K562 (cell line): ENCODE measurements around the gene NCDN. TPM values are rescaled to one million over a fixed set of nuclear protein-coding genes. Genes with fewer than 3 reads are reported as not detected.

ENCODE experiments used
- ATAC-seq: fragments of 200-7000 bp; cut with Tn5 transposase; 3 replicates; pipeline ENCODE4 v1.9.1; 2020; ENCODE audit warnings: moderate library complexity
- BruUV-seq: library from RNA; stranded (reverse); fragments of 400-500 nt; replicated peaks from 2 replicates; lab custom pipeline; 2021; lab: Mats Ljungman, UMichigan
- CTCF ChIA-PET: fragments of 300-600 bp; formaldehyde crosslinking; extraction: SDS; loops from one replicate; lab custom pipeline; 2021; ENCODE audit warnings: low intra/inter-chr PET ratio; lab: Yijun Ruan, JAX
- POLR2A ChIA-PET: fragments of 300-600, 350-650 bp; sonication (Branson Sonifier 250); formaldehyde crosslinking; extraction: SDS; loops from one replicate; lab custom pipeline; 2021; ENCODE audit warnings: antibody characterized with exemption, inconsistent platforms; lab: Yijun Ruan, JAX
- DNase-seq, 4 experiments: peaks; one replicate each; pipeline versions ENCODE4 v3.0.0 to v3.0.0-alpha.2; 2011 to 2018; ENCODE audit warnings: low spot score in 3 of 4, mixed read lengths in 3 of 4; ENCODE audit errors: extremely low read depth in 1 of 4
- FAIRE-seq: peaks from 2 replicates; lab custom pipeline; 2011; peaks lifted over from hg19 to GRCh38; lab: Jason Lieb, UNC
- H2AFZ ChIP-seq: 2 replicates; pipeline ENCODE4 v1.6.0; 2011; ENCODE audit warnings: low read depth, low read length, control low read depth, inconsistent platforms
- H3K27ac ChIP-seq: fragments of 200-600 bp; 3 replicates; pipeline ENCODE4 v1.8.0; 2011; ENCODE audit warnings: low read depth, mild to moderate bottlenecking, control low read depth, inconsistent platforms, low read length, moderate library complexity, mixed read lengths; ENCODE audit errors: extremely low read depth
- H3K27me3 ChIP-seq, 2 experiments: fragments of 300-600 bp in 1 of 2; 2 replicates in 1 of 2; 3 replicates in 1 of 2; pipeline versions ENCODE4 v1.6.0 to v1.8.0; 2011; ENCODE audit warnings: inconsistent platforms in 2 of 2, low read length in 2 of 2, mild to moderate bottlenecking in 1 of 2, mixed read lengths in 1 of 2, moderate library complexity in 1 of 2; ENCODE audit not compliant: control insufficient read depth in 2 of 2, insufficient read depth in 2 of 2
- H3K36me3 ChIP-seq: fragments of 300-600 bp; 3 replicates; pipeline ENCODE4 v1.8.0; 2011; ENCODE audit warnings: mild to moderate bottlenecking, low read length, inconsistent platforms; ENCODE audit not compliant: control insufficient read depth, insufficient read depth
- H3K4me1 ChIP-seq, 2 experiments: fragments of 200-600 bp in 1 of 2; replicated peaks in 1 of 2; 2 replicates in 1 of 2; 3 replicates in 1 of 2; pipeline versions ENCODE4 v1.5.1 to v1.8.0; 2011; ENCODE audit warnings: inconsistent platforms in 2 of 2, low read length in 2 of 2, mild to moderate bottlenecking in 1 of 2, mixed read lengths in 1 of 2, moderate library complexity in 1 of 2; ENCODE audit not compliant: control insufficient read depth in 2 of 2, insufficient read depth in 2 of 2
- H3K4me2 ChIP-seq: 2 replicates; pipeline ENCODE4 v1.6.1; 2011; ENCODE audit warnings: low read length, control low read depth, inconsistent platforms, mixed read lengths; ENCODE audit not compliant: insufficient read depth
- H3K4me3 ChIP-seq: fragments of 200-600 bp; sonication (generic), shearing (Covaris generic); 2 replicates; pipeline ENCODE4 v1.5.1; 2016; ENCODE audit warnings: control low read depth, inconsistent platforms
- H3K79me2 ChIP-seq: fragments of 200-600 bp; 3 replicates; pipeline ENCODE4 v1.8.0; 2011; ENCODE audit warnings: low read length, inconsistent platforms; ENCODE audit not compliant: control insufficient read depth, insufficient read depth
- H3K9ac ChIP-seq, 2 experiments: 2 replicates each; pipeline versions ENCODE4 v1.6.0 to v1.6.1; 2011; ENCODE audit warnings: low read depth in 2 of 2, low read length in 2 of 2, control low read depth in 1 of 2, inconsistent platforms in 1 of 2, mild to moderate bottlenecking in 1 of 2, mixed read lengths in 1 of 2; ENCODE audit not compliant: insufficient read depth in 1 of 2
- H3K9me1 ChIP-seq: one replicate; pipeline ENCODE4 v1.6.0; 2011; ENCODE audit warnings: inconsistent platforms, mild to moderate bottlenecking, low read length, moderate library complexity; ENCODE audit not compliant: control insufficient read depth, insufficient read depth
- H3K9me3 ChIP-seq: replicated peaks from 2 replicates; pipeline ENCODE4 v1.5.1; 2011; ENCODE audit warnings: low read depth, low read length, inconsistent platforms; ENCODE audit not compliant: control insufficient read depth, insufficient read depth
- H4K20me1 ChIP-seq: replicated peaks from 2 replicates; pipeline ENCODE4 v1.6.1; 2011; ENCODE audit warnings: low read length, inconsistent platforms, mixed read lengths; ENCODE audit not compliant: control insufficient read depth, insufficient read depth
- BACH1 ChIP-seq: fragments of 200-800 bp; sonication (Bioruptor generic); IDR thresholded peaks from 2 replicates; pipeline ENCODE4 v1.6.1; 2016; ENCODE audit warnings: missing genetic modification characterization, missing compliant biosample characterization
- EZH2 ChIP-seq: IDR thresholded peaks from 2 replicates; pipeline ENCODE4 v1.6.1; 2012; ENCODE audit warnings: low read depth, mild to moderate bottlenecking, inconsistent platforms, low read length, borderline replicate concordance
- LEF1 ChIP-seq: fragments of 450-650 bp; IDR thresholded peaks from 2 replicates; pipeline ENCODE4 v1.6.1; 2016; ENCODE audit warnings: mild to moderate bottlenecking
- POLR2A ChIP-seq: fragments of 450-650 bp; conservative IDR thresholded peaks from 2 replicates; pipeline ENCODE4 v1.6.1; 2016
- POLR2B ChIP-seq: fragments of 450-650 bp; IDR thresholded peaks from 2 replicates; pipeline ENCODE4 v1.6.1; 2018; ENCODE audit warnings: low read depth; ENCODE audit not compliant: partially characterized antibody
- SUPT5H ChIP-seq: fragments of 450-650 bp; IDR thresholded peaks from 2 replicates; pipeline ENCODE4 v1.6.1; 2016
- WGBS: fragments of 100-300 bp; shearing (Covaris generic); methylation state at CpG from one replicate; pipeline ENCODE4 v1.1.6; 2016; ENCODE audit warnings: low coverage, mixed read lengths; ENCODE audit not compliant: insufficient coverage; ENCODE audit errors: missing lambda C conversion rate; 5-methylcytosine and 5-hydroxymethylcytosine counted together
- in situ Hi-C: fragments of 300-500 bp; cut with MboI; formaldehyde crosslinking; loops from 4 replicates; pipeline ENCODE4 v1.15.0; 2018; ENCODE audit warnings: inconsistent platforms, mixed read lengths
- intact Hi-C: fragments of 100-400 bp; cut with micrococcal nuclease; formaldehyde crosslinking; loops from 2 replicates; pipeline ENCODE4 v1.14.2; 2022
- polyA plus RNA-seq, 8 experiments: library from polyadenylated mRNA; depleted of rRNA in 4 of 8; stranded (reverse) in 5 of 8; unstranded in 3 of 8; fragments of >200 nt; fragmentation: Nextera tagmentation in 2 of 8; fragmentation: Illumina TruSeq in 1 of 8; extraction: Ambion mirVana in 2 of 8; extraction: Trizol in 1 of 8; gene quantifications; 2 replicates each; pipeline versions ENCODE4 v1.2.1 to v1.2.3, GENCODE V29; 2011 to 2014; ENCODE audit warnings: inconsistent platforms in 1 of 8, missing spikeins in 1 of 8
- total RNA-seq, 7 experiments: library from RNA; depleted of rRNA in 6 of 7; stranded (reverse); fragments of >200 nt in 6 of 7; fragmentation: Illumina TruSeq in 2 of 7; extraction: Trizol in 2 of 7; gene quantifications; 2 replicates each; pipeline versions ENCODE4 v1.2.1 to v1.2.3, GENCODE V29; 2011 to 2021; ENCODE audit warnings: low replicate concordance in 1 of 7
- TF ChIP-seq, protein P1 (sequence below): fragments of 450-650 bp; IDR thresholded peaks from 2 replicates; pipeline ENCODE4 v1.6.1; 2016; ENCODE audit warnings: low read depth, mild to moderate bottlenecking, moderate library complexity
- TF ChIP-seq, protein P2 (sequence below), 2 experiments: IDR thresholded peaks; 2 replicates each; pipeline ENCODE4 v1.6.1; 2012; ENCODE audit warnings: improper control_type of control experiment in 2 of 2, low read depth in 2 of 2, low read length in 2 of 2, borderline replicate concordance in 1 of 2

Gene NCDN
- total and polyA plus RNA-seq, 9 of the 15 experiments (the other 6 are each of a cell fraction or from before 2014, with no cell fraction given): 1.9 to 35.1 (median 10.7) TPM

- WGBS: 75% methylated on average over 7 of the region's 7 CpGs
- no TSS peak for BruUV-seq
- ATAC-seq: no peak
Observed at GRCh38 chr1:35595684-35596083, 38.1 kb downstream of the NCDN start.

More at GRCh38 chr1:35595684-35596083, 38.1 kb downstream of the NCDN start:
- Histone ChIP-seq H3K9ac (no peak overlapping the region), H3K4me3 (no peak overlapping the region), H2AFZ (no peak overlapping the region), H3K27ac (no peak overlapping the region), H3K4me1 (peaks cover 2 to 4% of the 10 kb centered on the region in 2 experiments; a peak in 2 of 5 replicates), H3K4me2 (no peak overlapping the region), H3K9me3 (no peaks in the 10 kb centered on the region), H3K36me3 (peaks cover 36% of the 10 kb centered on the region; the same call in 2 of the 3 replicates), H4K20me1 (no peaks in the 10 kb centered on the region), H3K27me3 (no peaks in the 10 kb centered on the region), H3K9me1 (no peaks in the 10 kb centered on the region), H3K79me2 (no peaks in the 10 kb centered on the region)
- ChIA-PET POLR2A (interaction anchor here (0.6 kb wide), 1 partner anchor 15 kb away, joined by 3 read pairs; no protein-coding TSS in a partner anchor), CTCF (no interaction called here)
- TF ChIP-seq, protein P1, sequence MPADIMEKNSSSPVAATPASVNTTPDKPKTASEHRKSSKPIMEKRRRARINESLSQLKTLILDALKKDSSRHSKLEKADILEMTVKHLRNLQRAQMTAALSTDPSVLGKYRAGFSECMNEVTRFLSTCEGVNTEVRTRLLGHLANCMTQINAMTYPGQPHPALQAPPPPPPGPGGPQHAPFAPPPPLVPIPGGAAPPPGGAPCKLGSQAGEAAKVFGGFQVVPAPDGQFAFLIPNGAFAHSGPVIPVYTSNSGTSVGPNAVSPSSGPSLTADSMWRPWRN: no peak
- TF ChIP-seq, protein P2, sequence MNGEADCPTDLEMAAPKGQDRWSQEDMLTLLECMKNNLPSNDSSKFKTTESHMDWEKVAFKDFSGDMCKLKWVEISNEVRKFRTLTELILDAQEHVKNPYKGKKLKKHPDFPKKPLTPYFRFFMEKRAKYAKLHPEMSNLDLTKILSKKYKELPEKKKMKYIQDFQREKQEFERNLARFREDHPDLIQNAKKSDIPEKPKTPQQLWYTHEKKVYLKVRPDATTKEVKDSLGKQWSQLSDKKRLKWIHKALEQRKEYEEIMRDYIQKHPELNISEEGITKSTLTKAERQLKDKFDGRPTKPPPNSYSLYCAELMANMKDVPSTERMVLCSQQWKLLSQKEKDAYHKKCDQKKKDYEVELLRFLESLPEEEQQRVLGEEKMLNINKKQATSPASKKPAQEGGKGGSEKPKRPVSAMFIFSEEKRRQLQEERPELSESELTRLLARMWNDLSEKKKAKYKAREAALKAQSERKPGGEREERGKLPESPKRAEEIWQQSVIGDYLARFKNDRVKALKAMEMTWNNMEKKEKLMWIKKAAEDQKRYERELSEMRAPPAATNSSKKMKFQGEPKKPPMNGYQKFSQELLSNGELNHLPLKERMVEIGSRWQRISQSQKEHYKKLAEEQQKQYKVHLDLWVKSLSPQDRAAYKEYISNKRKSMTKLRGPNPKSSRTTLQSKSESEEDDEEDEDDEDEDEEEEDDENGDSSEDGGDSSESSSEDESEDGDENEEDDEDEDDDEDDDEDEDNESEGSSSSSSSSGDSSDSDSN (IDR thresholded peaks at IDR 0.05; ENCODE audit: borderline replicate concordance in 1 of 2, low read depth in 2 of 2, low read length in 2 of 2): no peak
- TF ChIP-seq POLR2A (peak; percentile 27; the same call in 1 of the 2 replicates), BACH1 (tag) (no peak), POLR2B (peak; percentile 19), EZH2 (no peak), SUPT5H (peak; percentile 47; the same call in 1 of the 2 replicates), LEF1 (no peak)
- no peak for DNase-seq
- FAIRE-seq: no peak
- intact Hi-C loops: no loop called here
- in situ Hi-C loops: no loop called here
